Measurements from ENCODE around the gene CDH15. TPM values are rescaled to one million over a fixed set of nuclear protein-coding genes. Genes with fewer than 3 reads are reported as not detected.

The CDH15 gene
- total and polyA plus RNA-seq, 2 of the 13 experiments (the other 11 are each of a cell fraction or from before 2014, with no cell fraction given): 0.74 to 2.2 TPM

- TF ChIP-seq MXI1 (IDR thresholded peaks at IDR 0.05; ENCODE audit: borderline replicate concordance, low read depth, low read length): 0 out of 3 replicates have a peak, but pooled peaks have one; percentile 11
- no peak for TF ChIP-seq NCOA2 (CRISPR knock-in tag; IDR thresholded peaks at IDR 0.05)
- TF ChIP-seq NAIF1 (CRISPR knock-in tag; IDR thresholded peaks at IDR 0.05; ENCODE audit: borderline replicate concordance): no peak
- TF ChIP-seq KLF6 (CRISPR knock-in tag; IDR thresholded peaks at IDR 0.05): no peak
- no peak for TF ChIP-seq ZNF180 (CRISPR knock-in tag; IDR thresholded peaks at IDR 0.05; ENCODE audit: borderline replicate concordance, low read depth)
- TF ChIP-seq MIXL1 (CRISPR knock-in tag; IDR thresholded peaks at IDR 0.05): no peak
- TF ChIP-seq MTA1 (CRISPR knock-in tag; IDR thresholded peaks at IDR 0.05; ENCODE audit: borderline replicate concordance): no peak
- no peak for TF ChIP-seq ZNF567 (CRISPR knock-in tag; IDR thresholded peaks at IDR 0.05; ENCODE audit: borderline replicate concordance)
- TF ChIP-seq KLF16 (CRISPR knock-in tag; IDR thresholded peaks at IDR 0.05): no peak
- TF ChIP-seq MAFG (CRISPR knock-in tag; IDR thresholded peaks at IDR 0.05): no peak
- no peak for TF ChIP-seq CHD2 (IDR thresholded peaks at IDR 0.05; ENCODE audit: low read depth, low read length)
- no peak for TF ChIP-seq AFF4 (CRISPR knock-in tag; IDR thresholded peaks at IDR 0.05)
- TF ChIP-seq MZF1 (CRISPR knock-in tag; IDR thresholded peaks at IDR 0.05; ENCODE audit: borderline replicate concordance): no peak
- TF ChIP-seq FOXA1 (IDR thresholded peaks at IDR 0.05): no peak
- TF ChIP-seq FOXA1 (CRISPR knock-in tag; IDR thresholded peaks at IDR 0.05): no peak
- no peak for TF ChIP-seq RFX3 (CRISPR knock-in tag; IDR thresholded peaks at IDR 0.05)
- 0 out of 2 replicates have a peak, but pooled peaks have one; percentile 30 for TF ChIP-seq BORCS8-MEF2B (CRISPR knock-in tag; IDR thresholded peaks at IDR 0.05)
- no peak for TF ChIP-seq ZNF839 (CRISPR knock-in tag; IDR thresholded peaks at IDR 0.05; ENCODE audit: borderline replicate concordance)
- TF ChIP-seq, protein P1, sequence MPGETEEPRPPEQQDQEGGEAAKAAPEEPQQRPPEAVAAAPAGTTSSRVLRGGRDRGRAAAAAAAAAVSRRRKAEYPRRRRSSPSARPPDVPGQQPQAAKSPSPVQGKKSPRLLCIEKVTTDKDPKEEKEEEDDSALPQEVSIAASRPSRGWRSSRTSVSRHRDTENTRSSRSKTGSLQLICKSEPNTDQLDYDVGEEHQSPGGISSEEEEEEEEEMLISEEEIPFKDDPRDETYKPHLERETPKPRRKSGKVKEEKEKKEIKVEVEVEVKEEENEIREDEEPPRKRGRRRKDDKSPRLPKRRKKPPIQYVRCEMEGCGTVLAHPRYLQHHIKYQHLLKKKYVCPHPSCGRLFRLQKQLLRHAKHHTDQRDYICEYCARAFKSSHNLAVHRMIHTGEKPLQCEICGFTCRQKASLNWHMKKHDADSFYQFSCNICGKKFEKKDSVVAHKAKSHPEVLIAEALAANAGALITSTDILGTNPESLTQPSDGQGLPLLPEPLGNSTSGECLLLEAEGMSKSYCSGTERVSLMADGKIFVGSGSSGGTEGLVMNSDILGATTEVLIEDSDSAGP (CRISPR knock-in tag; IDR thresholded peaks at IDR 0.05; ENCODE audit: borderline replicate concordance): 0 out of 2 replicates have a peak, but pooled peaks have one; percentile 16
- TF ChIP-seq ZFX (CRISPR knock-in tag; IDR thresholded peaks at IDR 0.05; ENCODE audit: low read depth): peak; percentile 57; the same call in 1 of the 2 replicates
- no peak for TF ChIP-seq SNAPC5 (CRISPR knock-in tag; IDR thresholded peaks at IDR 0.05; ENCODE audit: borderline replicate concordance)
- TF ChIP-seq PCBP1 (IDR thresholded peaks at IDR 0.05; ENCODE audit: borderline replicate concordance, low read depth, low read length): no peak
- TF ChIP-seq RFX5 (IDR thresholded peaks at IDR 0.05; ENCODE audit: low read depth, low read length): no peak
- TF ChIP-seq ZNF558 (CRISPR knock-in tag; IDR thresholded peaks at IDR 0.05; ENCODE audit: borderline replicate concordance): no peak
- TF ChIP-seq ZNF232 (CRISPR knock-in tag; IDR thresholded peaks at IDR 0.05; ENCODE audit: borderline replicate concordance): no peak
- no peak for TF ChIP-seq ZNF446 (CRISPR knock-in tag; IDR thresholded peaks at IDR 0.05)
- TF ChIP-seq FOXM1 (CRISPR knock-in tag; IDR thresholded peaks at IDR 0.05): no peak
Observed at GRCh38 chr16:89183975-89184676, 12.6 kb downstream of the CDH15 start (continued).
